ENCODE results near the gene PRICKLE2. TPM values are rescaled to one million over a fixed set of nuclear protein-coding genes. Genes with fewer than 3 reads are reported as not detected.

The PRICKLE2 gene
- polyA plus RNA-seq, 3 donors, result not detected

DNA sequence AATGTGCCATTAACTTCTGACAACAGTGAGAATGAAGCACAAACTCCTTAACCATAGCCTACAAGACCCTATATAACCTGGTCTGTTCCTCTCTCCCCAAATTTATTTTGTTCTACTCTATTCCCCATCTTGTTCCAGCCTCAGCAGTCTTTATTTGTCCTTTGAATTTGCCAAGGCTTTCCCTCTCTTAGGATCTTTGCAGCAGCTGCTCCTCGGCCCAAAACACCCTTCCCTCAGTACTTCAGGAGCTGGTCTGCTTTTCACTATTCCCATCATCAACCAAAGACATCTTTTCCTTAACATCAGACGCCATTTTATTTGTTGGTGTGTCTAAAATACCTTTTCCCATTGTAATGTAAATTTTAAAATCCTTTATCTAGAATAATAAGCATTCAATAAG lies 10.2 kb downstream of the PRICKLE2 start:
- H3K4me3 ChIP-seq (replicated peaks in 1 of 3; ENCODE audit: low read depth in 2 of 3, low read length in 3 of 3), result no peak overlapping the region
- no peaks in the 10 kb centered on the region for H3K36me3 Mint-ChIP-seq

GRCh38 chr3:64214381-64215018 lies 10.8 kb downstream of the PRICKLE2 start:
- Histone ChIP-seq H3K36me3 (replicated peaks in 1 of 2; ENCODE audit: control insufficient read depth in 1 of 2, insufficient read depth in 2 of 2, low read length in 2 of 2) (no peaks in the 10 kb centered on the region), H3K4me2 (replicated peaks; ENCODE audit: extremely low read depth, low read length, poor library complexity, severe bottlenecking) (peak overlapping the region; percentile 8), H3K27ac (ENCODE audit: low read depth in 1 of 2, low read length in 2 of 2) (no peak overlapping the region), H3K27me3 (ENCODE audit: control insufficient read depth in 2 of 2, insufficient read depth in 2 of 2, low read length in 2 of 2) (no peaks in the 10 kb centered on the region), H4K20me1 (ENCODE audit: insufficient read depth, low read length) (no peaks in the 10 kb centered on the region), H3K4me1 (ENCODE audit: control insufficient read depth in 1 of 2, insufficient read depth in 2 of 2, low read length in 2 of 2) (peaks cover 4 to 7% of the 10 kb centered on the region in 2 donors), H3K9ac (ENCODE audit: insufficient read depth, low read length, poor library complexity, severe bottlenecking) (no peak overlapping the region), H3K79me2 (ENCODE audit: insufficient read depth, low read length) (no peaks in the 10 kb centered on the region), H2AFZ (ENCODE audit: insufficient read depth, low read depth, low read length, poor library complexity, severe bottlenecking) (no peak overlapping the region), H3K9me3 (replicated peaks in 1 of 2; ENCODE audit: control insufficient read depth in 1 of 2, insufficient read depth in 1 of 2, low read length in 2 of 2) (no peaks in the 10 kb centered on the region), H3K4me3 (replicated peaks in 1 of 3; ENCODE audit: low read depth in 2 of 3, low read length in 3 of 3) (no peak overlapping the region)
- H3K9me3 Mint-ChIP-seq, result peaks cover 0 to 2% (median 0%) of the 10 kb centered on the region in 7 donors
- H3K4me3 Mint-ChIP-seq, result peak overlapping the region in 1 of 2 donors; percentile 12
- peaks cover 0 to 4% (median 1%) of the 10 kb centered on the region in 3 donors for H3K27me3 Mint-ChIP-seq (ENCODE audit: low read depth in 3 of 3)
- H3K36me3 Mint-ChIP-seq, result no peaks in the 10 kb centered on the region
- H3K4me1 Mint-ChIP-seq, result peaks cover 7% of the 10 kb centered on the region
- intact Hi-C loops (cut with micrococcal nuclease), result no loop called here
- 70% methylated on average over 8 of the region's 11 CpGs for WGBS (ENCODE audit: insufficient coverage)
- H3K27ac Mint-ChIP-seq, result no peak overlapping the region
- TF ChIP-seq, protein P1, sequence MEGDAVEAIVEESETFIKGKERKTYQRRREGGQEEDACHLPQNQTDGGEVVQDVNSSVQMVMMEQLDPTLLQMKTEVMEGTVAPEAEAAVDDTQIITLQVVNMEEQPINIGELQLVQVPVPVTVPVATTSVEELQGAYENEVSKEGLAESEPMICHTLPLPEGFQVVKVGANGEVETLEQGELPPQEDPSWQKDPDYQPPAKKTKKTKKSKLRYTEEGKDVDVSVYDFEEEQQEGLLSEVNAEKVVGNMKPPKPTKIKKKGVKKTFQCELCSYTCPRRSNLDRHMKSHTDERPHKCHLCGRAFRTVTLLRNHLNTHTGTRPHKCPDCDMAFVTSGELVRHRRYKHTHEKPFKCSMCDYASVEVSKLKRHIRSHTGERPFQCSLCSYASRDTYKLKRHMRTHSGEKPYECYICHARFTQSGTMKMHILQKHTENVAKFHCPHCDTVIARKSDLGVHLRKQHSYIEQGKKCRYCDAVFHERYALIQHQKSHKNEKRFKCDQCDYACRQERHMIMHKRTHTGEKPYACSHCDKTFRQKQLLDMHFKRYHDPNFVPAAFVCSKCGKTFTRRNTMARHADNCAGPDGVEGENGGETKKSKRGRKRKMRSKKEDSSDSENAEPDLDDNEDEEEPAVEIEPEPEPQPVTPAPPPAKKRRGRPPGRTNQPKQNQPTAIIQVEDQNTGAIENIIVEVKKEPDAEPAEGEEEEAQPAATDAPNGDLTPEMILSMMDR (IDR thresholded peaks at IDR 0.05), result no peak
- no peak for DNase-seq

More for the DNA sequence above, 10.2 kb downstream of the PRICKLE2 start:
- peaks cover 4 to 7% of the 10 kb centered on the region in 2 donors for H3K4me1 ChIP-seq (ENCODE audit: control insufficient read depth in 1 of 2, insufficient read depth in 2 of 2, low read length in 2 of 2)
- no peaks in the 10 kb centered on the region for H3K36me3 ChIP-seq (replicated peaks in 1 of 2; ENCODE audit: control insufficient read depth in 1 of 2, insufficient read depth in 2 of 2, low read length in 2 of 2)
- no peak overlapping the region for H3K27ac ChIP-seq (ENCODE audit: low read depth in 1 of 2, low read length in 2 of 2)
- TF ChIP-seq, protein P1 (IDR thresholded peaks at IDR 0.05), result no peak
- H3K4me2 ChIP-seq (replicated peaks; ENCODE audit: extremely low read depth, low read length, poor library complexity, severe bottlenecking), result no peak overlapping the region
- Mint-ChIP-seq H3K9me3 (peaks cover 0 to 2% (median 0%) of the 10 kb centered on the region in 7 donors), H3K27ac (no peak overlapping the region), H3K4me3 (no peak overlapping the region), H3K27me3 (ENCODE audit: low read depth in 3 of 3) (peaks cover 0 to 4% (median 1%) of the 10 kb centered on the region in 3 donors), H3K4me1 (peaks cover 7% of the 10 kb centered on the region)
- H3K9ac ChIP-seq (ENCODE audit: insufficient read depth, low read length, poor library complexity, severe bottlenecking), result no peak overlapping the region
- H3K9me3 ChIP-seq (replicated peaks in 1 of 2; ENCODE audit: control insufficient read depth in 1 of 2, insufficient read depth in 1 of 2, low read length in 2 of 2), result no peaks in the 10 kb centered on the region
- intact Hi-C loops (cut with micrococcal nuclease), result no loop called here
- H3K79me2 ChIP-seq (ENCODE audit: insufficient read depth, low read length), result no peaks in the 10 kb centered on the region
- H2AFZ ChIP-seq (ENCODE audit: insufficient read depth, low read depth, low read length, poor library complexity, severe bottlenecking), result no peak overlapping the region
- WGBS (ENCODE audit: insufficient coverage), result 80% methylated on average over 1 of the region's 2 CpGs
- DNase-seq, result no peak
- no peaks in the 10 kb centered on the region for H3K27me3 ChIP-seq (ENCODE audit: control insufficient read depth in 2 of 2, insufficient read depth in 2 of 2, low read length in 2 of 2)
- H4K20me1 ChIP-seq (ENCODE audit: insufficient read depth, low read length), result no peaks in the 10 kb centered on the region

Data from CD14-positive monocyte (primary cell).